Coronary artery (tissue), 2 donors: ENCODE data around the gene FADS6.
"Not testable (repeated sequence)": the region's sequence is repeated elsewhere in the genome, so short reads cannot be mapped to it uniquely, and the experiment has no call there.

Source experiments
- DNase-seq: peaks from one replicate; pipeline ENCODE4 v3.0.0-alpha.2; 2017; ENCODE audit warnings: low spot score
- H3K27ac ChIP-seq, 2 donors: fragments of 200-600 bp; sonication (generic); one replicate each; pipeline ENCODE4 v1.5.1; 2016 to 2019
- H3K4me3 ChIP-seq: fragments of 200-600 bp; sonication (generic); 2 replicates; pipeline ENCODE4 v1.5.1; 2016; ENCODE audit warnings: mild to moderate bottlenecking, moderate library complexity
- TF ChIP-seq, protein P1 (sequence below): fragments of 200-600 bp; sonication (generic); IDR thresholded peaks from one replicate; pipeline ENCODE4 v1.5.1; 2019; ENCODE audit warnings: antibody characterized with exemption

FADS6 gene

DNA sequence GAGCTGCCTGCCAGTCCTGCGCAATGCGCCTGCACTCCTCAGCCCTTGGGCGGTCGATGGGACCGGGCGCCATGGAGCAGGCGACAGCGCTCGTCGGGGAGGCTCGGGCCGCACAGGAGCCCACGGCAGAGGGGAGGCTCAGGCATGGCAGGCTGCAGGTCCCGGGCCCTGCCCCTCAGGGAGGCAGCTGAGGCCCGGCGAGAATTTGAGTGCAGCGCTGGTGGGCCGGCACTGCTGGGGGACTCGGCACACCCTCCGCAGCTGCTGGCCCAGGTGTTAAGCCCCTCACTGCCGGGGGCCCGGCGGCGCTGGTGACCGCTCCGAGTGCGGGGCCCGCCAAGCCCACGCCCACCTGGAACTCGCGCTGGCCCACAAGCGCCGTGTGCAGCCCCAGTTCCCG is 13.6 kb upstream of the FADS6 start:
- TF ChIP-seq, protein P1, sequence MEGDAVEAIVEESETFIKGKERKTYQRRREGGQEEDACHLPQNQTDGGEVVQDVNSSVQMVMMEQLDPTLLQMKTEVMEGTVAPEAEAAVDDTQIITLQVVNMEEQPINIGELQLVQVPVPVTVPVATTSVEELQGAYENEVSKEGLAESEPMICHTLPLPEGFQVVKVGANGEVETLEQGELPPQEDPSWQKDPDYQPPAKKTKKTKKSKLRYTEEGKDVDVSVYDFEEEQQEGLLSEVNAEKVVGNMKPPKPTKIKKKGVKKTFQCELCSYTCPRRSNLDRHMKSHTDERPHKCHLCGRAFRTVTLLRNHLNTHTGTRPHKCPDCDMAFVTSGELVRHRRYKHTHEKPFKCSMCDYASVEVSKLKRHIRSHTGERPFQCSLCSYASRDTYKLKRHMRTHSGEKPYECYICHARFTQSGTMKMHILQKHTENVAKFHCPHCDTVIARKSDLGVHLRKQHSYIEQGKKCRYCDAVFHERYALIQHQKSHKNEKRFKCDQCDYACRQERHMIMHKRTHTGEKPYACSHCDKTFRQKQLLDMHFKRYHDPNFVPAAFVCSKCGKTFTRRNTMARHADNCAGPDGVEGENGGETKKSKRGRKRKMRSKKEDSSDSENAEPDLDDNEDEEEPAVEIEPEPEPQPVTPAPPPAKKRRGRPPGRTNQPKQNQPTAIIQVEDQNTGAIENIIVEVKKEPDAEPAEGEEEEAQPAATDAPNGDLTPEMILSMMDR: no peak
- H3K4me3 ChIP-seq: no peak overlapping the region
- DNase-seq: no peak
- no peak overlapping the region for H3K27ac ChIP-seq

DNA sequence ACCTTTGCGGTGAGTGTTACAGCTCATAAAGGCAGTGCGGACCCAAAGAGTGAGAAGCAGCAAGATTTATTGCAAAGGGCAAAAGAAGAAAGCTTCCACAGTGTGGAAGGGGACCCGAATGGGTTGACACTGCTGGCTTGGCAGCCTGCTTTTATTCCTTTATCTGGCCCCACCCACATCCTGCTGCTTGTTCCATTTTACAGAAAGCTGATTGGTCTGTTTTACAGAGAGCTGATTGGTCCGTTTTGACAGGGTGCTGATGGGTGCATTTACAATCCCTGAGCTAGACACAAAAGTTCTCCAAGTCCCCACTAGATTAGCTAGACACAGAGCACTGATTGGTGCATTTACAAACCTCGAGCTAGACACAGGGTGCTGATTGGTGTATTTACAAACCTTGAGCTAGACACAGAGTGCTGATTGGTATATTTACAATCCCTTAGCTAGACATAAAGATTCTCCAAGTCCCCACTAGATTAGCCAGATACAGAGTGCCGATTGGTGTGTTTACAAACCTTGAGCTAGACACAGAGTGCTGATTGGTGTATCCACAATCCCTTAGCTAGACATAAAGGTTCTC is 12.9 kb upstream of the FADS6 start:
- not testable (repeated sequence) for DNase-seq, H3K4me3 ChIP-seq, H3K27ac ChIP-seq

DNA sequence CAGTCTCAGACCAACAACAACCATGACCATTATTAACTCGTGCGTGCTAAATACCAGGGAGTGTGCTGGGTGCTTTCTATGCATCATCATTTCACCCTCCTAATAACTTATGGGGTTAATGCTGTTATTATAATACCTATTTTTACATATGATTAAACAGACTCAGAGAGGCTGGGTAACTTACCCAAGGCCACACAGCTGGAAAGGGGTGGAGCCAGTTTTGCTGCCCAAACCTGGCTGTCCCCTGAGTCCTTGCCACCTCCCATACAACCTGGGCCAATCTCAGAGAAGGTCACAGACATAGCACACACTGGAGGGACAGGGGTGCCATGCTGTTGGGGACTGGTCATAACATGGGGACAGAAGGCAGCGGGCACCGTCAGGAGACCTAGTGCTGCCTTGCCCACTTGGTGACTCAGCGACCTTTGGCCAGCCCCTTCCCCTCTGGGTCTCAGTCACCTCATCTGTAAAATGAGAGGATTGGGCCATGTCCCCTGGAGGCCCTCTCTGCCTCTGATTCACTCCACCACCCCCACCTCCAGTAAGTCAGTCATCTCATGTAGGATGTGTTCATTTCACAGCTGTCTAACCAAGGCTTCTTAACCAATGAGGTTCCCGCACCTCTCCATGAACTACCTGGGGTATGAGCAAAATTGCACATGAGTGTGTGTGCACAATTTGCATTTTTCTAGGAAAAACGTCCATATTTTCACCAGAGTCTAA is 11.4 kb upstream of the FADS6 start:
- no peak for DNase-seq
- H3K27ac ChIP-seq: no peak overlapping the region
- TF ChIP-seq, protein P1: no peak

DNA sequence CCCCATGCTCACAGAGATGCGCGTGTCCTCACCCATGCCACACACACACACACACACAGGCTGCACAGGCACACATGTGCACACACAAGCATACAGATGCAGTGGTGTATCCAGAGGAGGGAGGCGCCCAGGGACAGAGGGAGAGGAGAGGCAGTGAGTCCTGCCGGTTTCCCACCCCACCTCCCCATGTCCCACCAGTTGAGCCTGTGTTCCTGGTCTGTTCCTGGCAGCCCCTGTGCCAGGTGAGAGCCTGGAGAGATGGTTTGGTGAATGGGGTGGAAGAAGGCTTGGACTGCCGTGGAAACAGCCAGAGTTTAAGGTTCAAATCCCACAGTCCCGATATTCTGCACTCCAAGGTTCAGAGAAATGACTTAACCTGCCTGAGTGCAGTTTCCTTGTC is 10.2 kb upstream of the FADS6 start:
- TF ChIP-seq, protein P1: no peak
- Histone ChIP-seq H3K4me3 (no peak overlapping the region), H3K27ac (no peak overlapping the region)
- no peak for DNase-seq

More for the DNA sequence above, 11.4 kb upstream of the FADS6 start:
- H3K4me3 ChIP-seq: no peak overlapping the region

DNA sequence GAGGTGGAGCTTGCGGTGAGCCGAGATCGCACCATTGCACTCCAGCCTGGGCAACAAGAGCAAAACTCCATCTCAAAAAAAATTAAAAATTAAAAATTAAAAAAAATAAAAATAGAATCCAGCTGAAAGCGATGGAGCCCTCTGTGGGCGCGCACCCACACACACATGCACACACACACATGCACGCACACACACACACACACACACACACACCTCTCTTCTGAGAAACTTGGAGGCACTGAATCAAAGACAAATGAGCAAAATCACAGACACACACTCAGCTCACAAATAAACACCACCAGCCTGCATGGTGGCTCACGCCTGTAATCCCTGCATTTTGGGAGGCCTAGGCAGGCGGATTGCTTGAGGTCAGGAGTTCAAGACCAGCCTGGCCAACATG is 9.6 kb upstream of the FADS6 start:
- Histone ChIP-seq H3K27ac (no peak overlapping the region), H3K4me3 (no peak overlapping the region)
- TF ChIP-seq, protein P1: no peak
- DNase-seq: no peak

DNA sequence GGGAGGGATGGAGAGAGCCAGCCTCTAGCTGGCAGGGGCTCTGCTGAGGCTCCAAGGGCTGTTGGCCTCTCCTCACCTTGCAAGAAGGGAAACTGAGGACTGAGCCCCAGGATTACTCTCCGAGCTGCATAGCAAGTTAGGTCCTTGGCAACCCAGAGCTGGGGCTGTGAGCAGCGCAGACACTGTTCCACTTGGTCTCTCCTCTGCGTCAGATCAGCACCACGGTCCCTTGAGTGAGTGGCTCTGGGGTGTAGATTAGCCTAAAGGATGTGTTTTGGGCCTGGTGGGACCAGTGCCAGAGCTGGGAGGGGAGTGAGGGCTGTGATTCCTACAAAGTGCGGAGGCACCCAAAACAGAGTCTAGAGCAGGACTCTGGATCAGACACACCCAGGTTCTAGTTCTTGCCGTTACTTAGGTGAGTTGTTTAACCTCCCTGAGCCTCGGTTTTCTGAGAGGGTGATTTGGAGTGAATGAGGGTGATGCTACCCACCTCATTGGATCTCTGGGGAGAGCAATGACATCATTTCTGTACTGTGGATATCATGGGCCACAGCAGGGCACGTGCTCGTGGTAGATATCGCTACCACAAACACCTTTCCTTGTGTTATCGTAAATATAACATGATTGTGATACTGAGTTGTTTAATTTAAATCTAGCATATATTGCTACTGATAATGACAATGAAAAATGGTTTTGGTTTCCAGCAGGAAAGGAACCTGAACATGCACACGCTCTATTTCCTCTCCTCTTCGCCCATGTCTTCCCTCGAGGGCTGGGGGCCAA is 8.1 kb upstream of the FADS6 start:
- Histone ChIP-seq H3K4me3 (no peak overlapping the region), H3K27ac (no peak overlapping the region)
- DNase-seq: no peak
- TF ChIP-seq, protein P1: no peak

DNA sequence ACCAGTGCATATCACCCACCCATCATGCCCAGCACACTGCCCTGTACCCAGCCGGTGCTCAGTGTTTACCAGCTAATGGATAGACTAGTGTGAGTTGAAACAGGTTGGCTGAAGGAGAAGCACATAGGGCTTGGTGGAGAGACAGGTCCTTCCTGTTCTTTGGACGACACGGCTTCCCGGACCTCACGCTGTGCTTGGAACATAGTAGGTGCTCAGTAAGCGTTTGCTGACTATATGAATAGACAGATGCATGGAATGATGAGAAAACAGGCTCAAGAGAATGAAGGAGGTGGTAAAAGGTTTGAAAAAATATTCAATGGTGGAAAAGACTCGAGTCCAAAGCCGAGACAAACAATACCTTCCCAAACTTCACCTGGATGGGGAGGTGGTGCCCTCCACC is 6.8 kb upstream of the FADS6 start:
- TF ChIP-seq, protein P1: no peak
- no peak for DNase-seq
- Histone ChIP-seq H3K4me3 (no peak overlapping the region), H3K27ac (no peak overlapping the region)
